ENCODE measurements around the gene PLCB2.

The PLCB2 gene

GRCh38 chr15:40323953-40324937 lies 16.5 kb upstream of the PLCB2 start:
- no peak for TF ChIP-seq ZFX (IDR thresholded peaks at IDR 0.05; ENCODE audit: borderline replicate concordance)
- no peak for TF ChIP-seq CTCF (IDR thresholded peaks at IDR 0.05)
- peak overlapping the region; percentile 65 for H3K27ac ChIP-seq

- peak within 1 kb of the TSS; percentile 65 for H3K27ac ChIP-seq
- peak; percentile 39 for TF ChIP-seq CTCF (IDR thresholded peaks at IDR 0.05)
- no peak for TF ChIP-seq ZFX (IDR thresholded peaks at IDR 0.05; ENCODE audit: borderline replicate concordance)
These were observed 15.7 kb upstream of the PLCB2 start, which contains the start of gene INAFM2 for GRCh38 chr15:40323239-40323952. Gene INAFM2, plus strand, starts transcription at chr15:40323692. Its CDS starts 364 bp downstream, at chr15:40324056.

GRCh38 chr15:40322531-40323238 lies 14.9 kb upstream of the PLCB2 start:
- peak overlapping the region; percentile 65 for H3K27ac ChIP-seq
- TF ChIP-seq ZFX (IDR thresholded peaks at IDR 0.05; ENCODE audit: borderline replicate concordance) (no peak), CTCF (IDR thresholded peaks at IDR 0.05) (no peak)

- no peak overlapping the region for H3K27ac ChIP-seq
- TF ChIP-seq CTCF (IDR thresholded peaks at IDR 0.05) (peak; percentile 92), ZFX (IDR thresholded peaks at IDR 0.05; ENCODE audit: borderline replicate concordance) (no peak)
These were observed 13.2 kb upstream of the PLCB2 start for GRCh38 chr15:40320931-40321371.

- H3K27ac ChIP-seq, result no peak overlapping the region
- TF ChIP-seq ZFX (IDR thresholded peaks at IDR 0.05; ENCODE audit: borderline replicate concordance), result no peak
- no peak for TF ChIP-seq CTCF (IDR thresholded peaks at IDR 0.05)
These were observed 12.7 kb upstream of the PLCB2 start for GRCh38 chr15:40320409-40320808.

GRCh38 chr15:40317580-40317979 lies 9.8 kb upstream of the PLCB2 start:
- H3K27ac ChIP-seq, result no peak overlapping the region
- TF ChIP-seq CTCF (IDR thresholded peaks at IDR 0.05) (no peak), ZFX (IDR thresholded peaks at IDR 0.05; ENCODE audit: borderline replicate concordance) (no peak)
